Spleen (tissue), 7 donors: ENCODE data around the gene PFKL.

Experiments used
- POLR2A ChIP-seq, 3 donors: fragments of 450-650 bp; IDR thresholded peaks; one replicate each; pipeline ENCODE4 v1.5.1; 2017; ENCODE audit warnings: antibody characterized with exemption in 3 of 3, mild to moderate bottlenecking in 1 of 3
- TF ChIP-seq, protein P1 (sequence below), 11 experiments: fragments of 200-600 bp in 7 of 11; fragments of 450-650 bp in 4 of 11; sonication (generic) in 4 of 11; IDR thresholded peaks in 8 of 11; conservative IDR thresholded peaks in 3 of 11; 1 replicate in 7 of 11; 2 replicates in 4 of 11; pipeline versions ENCODE4 v1.4.0 to v1.8.0; 2016 to 2021; ENCODE audit warnings: antibody characterized with exemption in 11 of 11, inconsistent platforms in 4 of 11, mild to moderate bottlenecking in 1 of 11
- donor health status: DM: no; HTN: no; CAD: no; lungs with moderate emphysema.
- donor health status: DM: no; HTN: no; CAD: no.
- donor health status: DM: no; HTN: no; CAD: no.

DNA sequence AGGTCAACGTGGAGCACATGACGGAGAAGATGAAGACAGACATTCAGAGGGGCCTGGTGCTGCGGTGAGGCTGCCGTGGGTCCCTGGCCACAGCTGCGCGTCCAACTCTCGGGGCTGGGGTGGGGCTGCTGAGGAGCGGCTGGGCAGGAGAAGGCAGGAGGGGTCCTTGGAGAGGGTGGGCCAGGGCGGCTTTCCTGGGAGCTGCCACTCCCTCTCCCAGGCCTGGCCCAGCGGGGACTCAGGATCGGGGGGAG is 24.9 kb downstream of the PFKL start:
- TF ChIP-seq, protein P1, sequence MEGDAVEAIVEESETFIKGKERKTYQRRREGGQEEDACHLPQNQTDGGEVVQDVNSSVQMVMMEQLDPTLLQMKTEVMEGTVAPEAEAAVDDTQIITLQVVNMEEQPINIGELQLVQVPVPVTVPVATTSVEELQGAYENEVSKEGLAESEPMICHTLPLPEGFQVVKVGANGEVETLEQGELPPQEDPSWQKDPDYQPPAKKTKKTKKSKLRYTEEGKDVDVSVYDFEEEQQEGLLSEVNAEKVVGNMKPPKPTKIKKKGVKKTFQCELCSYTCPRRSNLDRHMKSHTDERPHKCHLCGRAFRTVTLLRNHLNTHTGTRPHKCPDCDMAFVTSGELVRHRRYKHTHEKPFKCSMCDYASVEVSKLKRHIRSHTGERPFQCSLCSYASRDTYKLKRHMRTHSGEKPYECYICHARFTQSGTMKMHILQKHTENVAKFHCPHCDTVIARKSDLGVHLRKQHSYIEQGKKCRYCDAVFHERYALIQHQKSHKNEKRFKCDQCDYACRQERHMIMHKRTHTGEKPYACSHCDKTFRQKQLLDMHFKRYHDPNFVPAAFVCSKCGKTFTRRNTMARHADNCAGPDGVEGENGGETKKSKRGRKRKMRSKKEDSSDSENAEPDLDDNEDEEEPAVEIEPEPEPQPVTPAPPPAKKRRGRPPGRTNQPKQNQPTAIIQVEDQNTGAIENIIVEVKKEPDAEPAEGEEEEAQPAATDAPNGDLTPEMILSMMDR (IDR thresholded peaks at IDR 0.05 in 8 of 11, conservative IDR thresholded peaks at IDR 0.05 in 3 of 11): no peak
- TF ChIP-seq POLR2A (IDR thresholded peaks at IDR 0.05): no peak
